ENCODE results near the gene MOB3A.
"Not testable (repeated sequence)": the region's sequence is repeated elsewhere in the genome, so short reads cannot be mapped to it uniquely, and the experiment has no call there.

Gene MOB3A

GRCh38 chr19:2101417-2102335 lies 5.5 kb upstream of the MOB3A start:
- DNase-seq: no peak

- no peak for DNase-seq
Measured at GRCh38 chr19:2100719-2101061, 4.6 kb upstream of the MOB3A start.

- DNase-seq: no peak
Measured at GRCh38 chr19:2099937-2100718, 4.0 kb upstream of the MOB3A start.

GRCh38 chr19:2099054-2099501 lies 3.0 kb upstream of the MOB3A start:
- no peak for DNase-seq

GRCh38 chr19:2097886-2098327 lies 1.8 kb upstream of the MOB3A start:
- DNase-seq: no peak

- peak; percentile 25 for DNase-seq
Measured at GRCh38 chr19:2097203-2097885, 1.2 kb upstream of the MOB3A start.

GRCh38 chr19:2096480-2097202 lies 515 bp upstream of the MOB3A start, which contains the start of gene IZUMO4:
Gene IZUMO4 (plus strand): TSS chr19:2096915. CDS start chr19:2096946, 31 bp downstream.
- peak; percentile 88 for DNase-seq

GRCh38 chr19:2091926-2092525 lies 4.1 kb downstream of the MOB3A start:
- DNase-seq: not testable (repeated sequence)

GRCh38 chr19:2089727-2090053 lies 6.4 kb downstream of the MOB3A start:
- DNase-seq: no peak

- no peak for DNase-seq
Measured at GRCh38 chr19:2089001-2089711, 7.0 kb downstream of the MOB3A start.

GRCh38 chr19:2087621-2088100 lies 8.5 kb downstream of the MOB3A start:
- no peak for DNase-seq

- not testable (repeated sequence) for DNase-seq
Measured at GRCh38 chr19:2086695-2087620, 9.2 kb downstream of the MOB3A start.

GRCh38 chr19:2084993-2085720 lies 11.0 kb downstream of the MOB3A start:
- no peak for DNase-seq

GRCh38 chr19:2083174-2083854 lies 12.8 kb downstream of the MOB3A start:
- no peak for DNase-seq

- DNase-seq: no peak
Measured at GRCh38 chr19:2081873-2082810, 14.0 kb downstream of the MOB3A start.

- no peak for DNase-seq
Measured at GRCh38 chr19:2080336-2080988, 15.7 kb downstream of the MOB3A start.

- no peak for DNase-seq
Measured at GRCh38 chr19:2079865-2080301, 16.2 kb downstream of the MOB3A start.
